ENCODE measurements around the gene PCDH8.
A peak's percentile ranks its signal among the peaks of the same experiment; 100 is the strongest.

PCDH8 gene

DNA sequence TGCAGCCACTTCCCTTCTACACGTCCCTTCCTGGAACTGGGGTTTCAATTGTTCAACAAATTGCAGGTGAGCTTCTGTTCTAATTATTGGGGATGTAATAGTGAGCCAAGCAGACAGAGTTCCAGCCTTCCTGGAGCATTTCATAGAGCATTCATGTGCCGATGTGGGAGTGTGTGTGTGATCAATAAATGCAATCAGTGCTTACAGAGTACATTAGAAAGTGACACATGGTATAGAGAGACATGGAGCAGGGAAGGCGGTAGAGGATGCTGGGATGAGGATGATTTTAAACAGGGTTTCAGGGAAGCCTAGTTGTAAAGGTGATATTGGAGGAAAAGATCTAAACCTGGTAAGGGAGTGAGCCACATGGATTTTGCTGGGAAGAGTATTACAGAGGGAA lies 21.7 kb upstream of the PCDH8 start:
- in situ Hi-C loops (cut with MboI; ENCODE audit: low sequenced_read_pairs, unreplicated experiment) = no loop called here
- TF ChIP-seq, protein P1, sequence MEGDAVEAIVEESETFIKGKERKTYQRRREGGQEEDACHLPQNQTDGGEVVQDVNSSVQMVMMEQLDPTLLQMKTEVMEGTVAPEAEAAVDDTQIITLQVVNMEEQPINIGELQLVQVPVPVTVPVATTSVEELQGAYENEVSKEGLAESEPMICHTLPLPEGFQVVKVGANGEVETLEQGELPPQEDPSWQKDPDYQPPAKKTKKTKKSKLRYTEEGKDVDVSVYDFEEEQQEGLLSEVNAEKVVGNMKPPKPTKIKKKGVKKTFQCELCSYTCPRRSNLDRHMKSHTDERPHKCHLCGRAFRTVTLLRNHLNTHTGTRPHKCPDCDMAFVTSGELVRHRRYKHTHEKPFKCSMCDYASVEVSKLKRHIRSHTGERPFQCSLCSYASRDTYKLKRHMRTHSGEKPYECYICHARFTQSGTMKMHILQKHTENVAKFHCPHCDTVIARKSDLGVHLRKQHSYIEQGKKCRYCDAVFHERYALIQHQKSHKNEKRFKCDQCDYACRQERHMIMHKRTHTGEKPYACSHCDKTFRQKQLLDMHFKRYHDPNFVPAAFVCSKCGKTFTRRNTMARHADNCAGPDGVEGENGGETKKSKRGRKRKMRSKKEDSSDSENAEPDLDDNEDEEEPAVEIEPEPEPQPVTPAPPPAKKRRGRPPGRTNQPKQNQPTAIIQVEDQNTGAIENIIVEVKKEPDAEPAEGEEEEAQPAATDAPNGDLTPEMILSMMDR (IDR thresholded peaks at IDR 0.05; ENCODE audit: borderline replicate concordance, control extremely low read depth, extremely low read depth, insufficient read depth, missing control alignments) = no peak

DNA sequence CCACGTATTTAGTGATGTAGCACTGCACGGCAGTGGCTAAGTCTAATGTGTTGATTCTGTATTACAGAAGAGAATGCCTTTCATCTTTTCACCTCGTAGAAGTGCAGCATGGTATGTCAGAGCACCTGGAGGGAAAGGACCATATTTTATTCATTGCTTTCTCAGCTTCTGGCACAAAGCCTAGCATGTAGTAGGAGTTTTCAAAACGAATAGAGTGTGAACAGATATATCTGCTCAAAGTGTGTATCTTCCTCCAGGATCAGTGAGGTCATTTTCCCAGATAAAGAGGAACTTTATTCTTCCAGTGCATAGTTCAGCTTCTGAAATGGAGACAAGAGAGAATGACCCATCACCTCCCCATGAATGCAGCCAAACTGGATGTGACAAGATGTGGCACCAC lies 21.2 kb upstream of the PCDH8 start:
- DNase-seq (ENCODE audit: low spot score) = no peak
- in situ Hi-C loops (cut with MboI; ENCODE audit: low sequenced_read_pairs, unreplicated experiment) = no loop called here

More for the DNA sequence above, 21.7 kb upstream of the PCDH8 start:
- no peak for DNase-seq (ENCODE audit: low spot score)

DNA sequence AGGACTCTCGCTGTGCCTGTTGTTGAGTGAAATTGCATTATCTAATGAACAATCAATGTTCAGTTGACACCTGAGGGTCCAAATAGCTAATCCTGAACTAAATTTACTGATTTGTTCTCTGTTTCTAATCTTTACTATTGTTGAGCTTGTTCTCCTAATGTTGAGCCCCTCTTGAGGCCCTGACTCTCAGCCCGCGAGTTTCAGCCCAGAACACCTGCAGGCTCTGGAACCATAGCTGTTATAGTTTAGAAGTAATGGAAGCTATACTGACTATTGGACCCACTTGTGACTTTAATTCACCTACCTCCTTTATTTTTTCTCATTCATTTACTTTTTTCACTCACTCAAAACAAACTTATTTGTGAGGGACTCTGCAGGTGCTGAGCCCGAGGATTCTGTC lies 20.6 kb upstream of the PCDH8 start:
- in situ Hi-C loops (cut with MboI; ENCODE audit: low sequenced_read_pairs, unreplicated experiment) = no loop called here
- TF ChIP-seq, protein P1 (IDR thresholded peaks at IDR 0.05; ENCODE audit: borderline replicate concordance, control extremely low read depth, extremely low read depth, insufficient read depth, missing control alignments) = no peak
- DNase-seq (ENCODE audit: low spot score) = no peak

More for the DNA sequence above, 21.2 kb upstream of the PCDH8 start:
- TF ChIP-seq, protein P1 (IDR thresholded peaks at IDR 0.05; ENCODE audit: borderline replicate concordance, control extremely low read depth, extremely low read depth, insufficient read depth, missing control alignments) = no peak

DNA sequence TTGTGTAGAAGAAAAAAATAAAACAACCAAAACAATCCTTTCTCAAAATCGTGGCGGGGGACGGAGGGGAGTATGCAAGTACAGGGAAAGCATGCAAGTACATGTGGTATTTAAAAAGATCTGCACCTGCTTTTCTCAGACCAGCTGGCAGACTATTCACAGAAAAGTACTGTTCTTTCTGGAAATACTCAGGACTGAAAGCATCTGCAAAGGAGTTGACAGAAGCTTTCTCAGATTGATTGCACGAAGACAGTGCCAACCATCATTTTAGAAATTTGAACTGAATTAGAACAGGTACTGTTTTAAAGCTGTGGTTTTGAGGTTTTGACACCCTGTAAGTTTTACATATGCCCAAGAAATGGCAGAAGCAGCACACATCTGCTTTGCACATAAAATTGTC lies 19.8 kb upstream of the PCDH8 start:
- in situ Hi-C loops (cut with MboI; ENCODE audit: low sequenced_read_pairs, unreplicated experiment) = no loop called here
- DNase-seq (ENCODE audit: low spot score) = no peak
- TF ChIP-seq, protein P1 (IDR thresholded peaks at IDR 0.05; ENCODE audit: borderline replicate concordance, control extremely low read depth, extremely low read depth, insufficient read depth, missing control alignments) = no peak

DNA sequence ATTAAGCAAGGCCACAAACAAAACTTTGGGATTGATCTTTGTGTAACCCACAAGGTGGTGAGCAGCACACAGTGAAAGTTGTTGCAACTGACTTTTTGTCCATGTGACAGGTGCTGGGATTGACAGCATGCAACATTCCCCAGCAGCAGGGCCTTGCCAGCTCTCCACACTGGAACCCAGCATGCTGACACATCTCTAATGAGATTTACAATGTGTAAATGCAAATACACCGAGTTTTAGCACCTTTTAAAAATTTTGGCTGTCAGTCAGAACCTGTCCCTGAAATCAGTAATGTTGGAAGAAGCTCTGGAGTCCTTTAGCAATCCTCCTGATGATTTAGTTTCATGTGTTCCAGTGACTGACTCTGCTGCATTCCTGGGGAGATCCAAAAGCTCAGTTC lies 16.5 kb upstream of the PCDH8 start:
- in situ Hi-C loops (cut with MboI; ENCODE audit: low sequenced_read_pairs, unreplicated experiment) = no loop called here
- TF ChIP-seq, protein P1 (IDR thresholded peaks at IDR 0.05; ENCODE audit: borderline replicate concordance, control extremely low read depth, extremely low read depth, insufficient read depth, missing control alignments) = no peak
- DNase-seq (ENCODE audit: low spot score) = no peak

DNA sequence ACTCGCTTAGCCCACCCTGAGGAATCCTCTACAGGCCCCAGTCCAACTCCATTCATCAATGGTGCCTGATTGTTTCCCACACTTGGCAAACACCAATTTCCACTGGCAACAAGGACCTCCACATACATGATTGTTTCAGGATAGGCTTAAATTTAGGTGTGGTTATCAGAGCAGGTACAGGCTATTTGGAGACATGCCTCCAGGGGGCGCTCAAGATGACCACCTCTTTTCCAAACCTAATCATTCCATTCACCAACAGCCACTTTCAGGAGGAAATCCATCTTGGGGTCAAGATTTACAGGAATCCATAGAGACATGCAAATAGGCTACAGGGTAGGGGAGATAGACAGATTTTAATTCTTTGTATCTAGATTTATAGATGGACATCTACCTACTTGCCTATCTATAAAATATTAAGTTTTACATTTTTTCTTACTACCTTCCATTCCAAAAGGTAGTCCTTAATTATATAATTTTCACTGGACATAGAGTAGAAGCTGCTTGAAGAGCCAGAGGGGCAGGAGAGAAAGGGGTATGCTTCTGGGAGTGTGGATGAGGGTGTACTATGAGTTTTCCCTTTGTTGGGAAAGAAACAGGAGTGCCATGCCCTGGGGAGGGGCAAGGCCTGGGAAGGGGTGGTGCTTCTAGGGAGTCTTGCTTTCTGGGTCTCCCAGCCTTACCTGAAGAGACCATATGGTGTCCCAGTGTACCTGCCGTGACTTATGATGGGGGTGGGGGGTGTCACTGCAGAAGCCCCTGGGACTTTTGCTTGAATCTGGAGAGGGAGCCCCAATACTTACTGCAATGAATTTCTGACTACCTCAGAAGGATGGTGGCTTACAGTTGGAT lies 14.1 kb upstream of the PCDH8 start:
- in situ Hi-C loops (cut with MboI; ENCODE audit: low sequenced_read_pairs, unreplicated experiment) = no loop called here
- no peak for DNase-seq (ENCODE audit: low spot score)

More for the DNA sequence above, 14.1 kb upstream of the PCDH8 start:
- TF ChIP-seq, protein P1 (IDR thresholded peaks at IDR 0.05; ENCODE audit: borderline replicate concordance, control extremely low read depth, extremely low read depth, insufficient read depth, missing control alignments) = peak; percentile 69
